ENCODE data around the gene TCTN2. TPM values are rescaled to one million over a fixed set of nuclear protein-coding genes. Genes with fewer than 3 reads are reported as not detected.

The TCTN2 gene
- total and polyA plus RNA-seq, 9 of the 15 experiments (the other 6 are each of a cell fraction or from before 2014, with no cell fraction given), result 0.58 to 5.5 (median 3.6) TPM

- in situ Hi-C loops (cut with MboI) (no loop called here), intact Hi-C loops (cut with micrococcal nuclease) (no loop called here)
- TF ChIP-seq XRCC5 (IDR thresholded peaks at IDR 0.05; ENCODE audit: low read depth, low read length) (no peak), NR3C1 (CRISPR knock-in tag; IDR thresholded peaks at IDR 0.05) (no peak), SREBF1 (IDR thresholded peaks at IDR 0.05; ENCODE audit: borderline replicate concordance, low read depth, low read length) (no peak), TCF7L2 (IDR thresholded peaks at IDR 0.05; ENCODE audit: low read depth, low read length) (no peak), GATAD2A (IDR thresholded peaks at IDR 0.05) (no peak), ZZZ3 (IDR thresholded peaks at IDR 0.05) (no peak), ATF2 (CRISPR knock-in tag; IDR thresholded peaks at IDR 0.05) (no peak), ELK1 (CRISPR knock-in tag; IDR thresholded peaks at IDR 0.05) (no peak), PREB (CRISPR knock-in tag; IDR thresholded peaks at IDR 0.05) (no peak), PRMT5 (CRISPR knock-in tag; IDR thresholded peaks at IDR 0.05) (no peak), CHCHD3 (CRISPR knock-in tag; IDR thresholded peaks at IDR 0.05) (no peak), ID3 (CRISPR knock-in tag; IDR thresholded peaks at IDR 0.05) (no peak), ID3 (tag; IDR thresholded peaks at IDR 0.05) (no peak), LEF1 (IDR thresholded peaks at IDR 0.05) (no peak), JUN (IDR thresholded peaks at IDR 0.05; ENCODE audit: borderline replicate concordance, low read depth, low read length) (no peak), JUN (CRISPR knock-in tag; IDR thresholded peaks at IDR 0.05; ENCODE audit: borderline replicate concordance) (no peak), HMGN3 (IDR thresholded peaks at IDR 0.05; ENCODE audit: borderline replicate concordance, extremely low read depth, insufficient read length, low read depth, low read length) (no peak), ELF2 (CRISPR knock-in tag; IDR thresholded peaks at IDR 0.05) (no peak), ERF (CRISPR knock-in tag; IDR thresholded peaks at IDR 0.05) (no peak)
- CTCF ChIA-PET (ENCODE audit: low intra/inter-chr PET ratio), result no interaction called here
- H3K27ac ChIP-seq (ENCODE audit: extremely low read depth, low read depth, low read length), result no peak overlapping the region; the same call in 2 of the 3 replicates
- no peaks in the 10 kb centered on the region for H4K20me1 ChIP-seq (replicated peaks; ENCODE audit: control insufficient read depth, insufficient read depth, low read length)
- DNase-seq (ENCODE audit: extremely low read depth in 1 of 4, low spot score in 3 of 4) (no peak), FAIRE-seq (no peak), ATAC-seq (no peak)
- WGBS (ENCODE audit: insufficient coverage, low coverage, missing lambda C conversion rate), result 85% methylated on average over 2 of the region's 2 CpGs
- H3K27me3 ChIP-seq (ENCODE audit: control insufficient read depth in 2 of 2, insufficient read depth in 2 of 2, low read length in 2 of 2), result no peaks in the 10 kb centered on the region
- H3K4me2 ChIP-seq (ENCODE audit: insufficient read depth, low read length), result no peak overlapping the region
- no peak overlapping the region for H2AFZ ChIP-seq (ENCODE audit: low read depth, low read length)
- no peak overlapping the region for H3K4me3 ChIP-seq
- no TSS peak for BruUV-seq (replicated peaks)
- POLR2A ChIA-PET, result no interaction called here
- peaks cover 91% of the 10 kb centered on the region for H3K36me3 ChIP-seq (ENCODE audit: control insufficient read depth, insufficient read depth, low read length)
- H3K4me1 ChIP-seq (replicated peaks in 1 of 2; ENCODE audit: control insufficient read depth in 2 of 2, insufficient read depth in 2 of 2, low read length in 2 of 2), result 0 out of 5 replicates have a peak, but pooled peaks cover 0 to under 1% of the 10 kb centered on the region in 2 experiments
- no peaks in the 10 kb centered on the region for H3K79me2 ChIP-seq (ENCODE audit: control insufficient read depth, insufficient read depth, low read length)
- no peaks in the 10 kb centered on the region for H3K9me1 ChIP-seq (ENCODE audit: control insufficient read depth, insufficient read depth, low read length)
- H3K9ac ChIP-seq (ENCODE audit: insufficient read depth in 1 of 2, low read depth in 2 of 2, low read length in 2 of 2), result peak overlapping the region in 1 of 2 experiments; percentile 46; a peak in 1 of 4 replicates
- no peaks in the 10 kb centered on the region for H3K9me3 ChIP-seq (replicated peaks; ENCODE audit: control insufficient read depth, insufficient read depth, low read depth, low read length)
Observed at GRCh38 chr12:123731596-123731995, 60.7 kb downstream of the TCTN2 start.

Measured in K562 (cell line).